Measurements from ENCODE around the gene CROCC2.

- TF ChIP-seq, protein P1, sequence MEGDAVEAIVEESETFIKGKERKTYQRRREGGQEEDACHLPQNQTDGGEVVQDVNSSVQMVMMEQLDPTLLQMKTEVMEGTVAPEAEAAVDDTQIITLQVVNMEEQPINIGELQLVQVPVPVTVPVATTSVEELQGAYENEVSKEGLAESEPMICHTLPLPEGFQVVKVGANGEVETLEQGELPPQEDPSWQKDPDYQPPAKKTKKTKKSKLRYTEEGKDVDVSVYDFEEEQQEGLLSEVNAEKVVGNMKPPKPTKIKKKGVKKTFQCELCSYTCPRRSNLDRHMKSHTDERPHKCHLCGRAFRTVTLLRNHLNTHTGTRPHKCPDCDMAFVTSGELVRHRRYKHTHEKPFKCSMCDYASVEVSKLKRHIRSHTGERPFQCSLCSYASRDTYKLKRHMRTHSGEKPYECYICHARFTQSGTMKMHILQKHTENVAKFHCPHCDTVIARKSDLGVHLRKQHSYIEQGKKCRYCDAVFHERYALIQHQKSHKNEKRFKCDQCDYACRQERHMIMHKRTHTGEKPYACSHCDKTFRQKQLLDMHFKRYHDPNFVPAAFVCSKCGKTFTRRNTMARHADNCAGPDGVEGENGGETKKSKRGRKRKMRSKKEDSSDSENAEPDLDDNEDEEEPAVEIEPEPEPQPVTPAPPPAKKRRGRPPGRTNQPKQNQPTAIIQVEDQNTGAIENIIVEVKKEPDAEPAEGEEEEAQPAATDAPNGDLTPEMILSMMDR (IDR thresholded peaks at IDR 0.05), result no peak
- TF ChIP-seq GABPA (IDR thresholded peaks at IDR 0.05; ENCODE audit: low read depth) (no peak), SIN3A (IDR thresholded peaks at IDR 0.05; ENCODE audit: borderline replicate concordance, low read depth, low read length) (no peak), NRF1 (IDR thresholded peaks at IDR 0.05; ENCODE audit: low read depth, low read length) (no peak), RAD21 (IDR thresholded peaks at IDR 0.05; ENCODE audit: low read length) (no peak), POLR2AphosphoS5 (IDR thresholded peaks at IDR 0.05; ENCODE audit: low read depth, low read length) (no peak), TEAD4 (IDR thresholded peaks at IDR 0.05; ENCODE audit: borderline replicate concordance, insufficient read depth) (no peak), RFX5 (IDR thresholded peaks at IDR 0.05; ENCODE audit: low read length) (no peak), EP300 (IDR thresholded peaks at IDR 0.05; ENCODE audit: borderline replicate concordance in 1 of 2, low read depth in 1 of 2, low read length in 1 of 2) (no peak), REST (IDR thresholded peaks at IDR 0.05; ENCODE audit: low read depth, low read length) (no peak)
- TF ChIP-seq, protein P2, sequence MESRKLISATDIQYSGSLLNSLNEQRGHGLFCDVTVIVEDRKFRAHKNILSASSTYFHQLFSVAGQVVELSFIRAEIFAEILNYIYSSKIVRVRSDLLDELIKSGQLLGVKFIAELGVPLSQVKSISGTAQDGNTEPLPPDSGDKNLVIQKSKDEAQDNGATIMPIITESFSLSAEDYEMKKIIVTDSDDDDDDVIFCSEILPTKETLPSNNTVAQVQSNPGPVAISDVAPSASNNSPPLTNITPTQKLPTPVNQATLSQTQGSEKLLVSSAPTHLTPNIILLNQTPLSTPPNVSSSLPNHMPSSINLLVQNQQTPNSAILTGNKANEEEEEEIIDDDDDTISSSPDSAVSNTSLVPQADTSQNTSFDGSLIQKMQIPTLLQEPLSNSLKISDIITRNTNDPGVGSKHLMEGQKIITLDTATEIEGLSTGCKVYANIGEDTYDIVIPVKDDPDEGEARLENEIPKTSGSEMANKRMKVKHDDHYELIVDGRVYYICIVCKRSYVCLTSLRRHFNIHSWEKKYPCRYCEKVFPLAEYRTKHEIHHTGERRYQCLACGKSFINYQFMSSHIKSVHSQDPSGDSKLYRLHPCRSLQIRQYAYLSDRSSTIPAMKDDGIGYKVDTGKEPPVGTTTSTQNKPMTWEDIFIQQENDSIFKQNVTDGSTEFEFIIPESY (IDR thresholded peaks at IDR 0.05; ENCODE audit: borderline replicate concordance, low read depth), result no peak
- TF ChIP-seq, protein P3, sequence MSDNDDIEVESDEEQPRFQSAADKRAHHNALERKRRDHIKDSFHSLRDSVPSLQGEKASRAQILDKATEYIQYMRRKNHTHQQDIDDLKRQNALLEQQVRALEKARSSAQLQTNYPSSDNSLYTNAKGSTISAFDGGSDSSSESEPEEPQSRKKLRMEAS (IDR thresholded peaks at IDR 0.05; ENCODE audit: low read depth), result no peak
Measured at GRCh38 chr2:240925191-240925567, 19.0 kb downstream of the CROCC2 start.
